Stimulated activated CD8-positive, alpha-beta memory T cell treated with anti-CD3 and anti-CD28 coated beads, Interleukin-4, amount 100 ng/mL, for 24 hours (primary cell): ENCODE data around the gene LARP4B.
"Not testable (repeated sequence)": the region's sequence is repeated elsewhere in the genome, so short reads cannot be mapped to it uniquely, and the experiment has no call there.

Experiments used
- DNase-seq: peaks from one replicate; pipeline ENCODE4 v3.0.0-alpha.2; 2020; ENCODE audit warnings: low read depth

The LARP4B gene

GRCh38 chr10:958106-958505 lies 26.6 kb upstream of the LARP4B start:
- no peak for DNase-seq

DNA sequence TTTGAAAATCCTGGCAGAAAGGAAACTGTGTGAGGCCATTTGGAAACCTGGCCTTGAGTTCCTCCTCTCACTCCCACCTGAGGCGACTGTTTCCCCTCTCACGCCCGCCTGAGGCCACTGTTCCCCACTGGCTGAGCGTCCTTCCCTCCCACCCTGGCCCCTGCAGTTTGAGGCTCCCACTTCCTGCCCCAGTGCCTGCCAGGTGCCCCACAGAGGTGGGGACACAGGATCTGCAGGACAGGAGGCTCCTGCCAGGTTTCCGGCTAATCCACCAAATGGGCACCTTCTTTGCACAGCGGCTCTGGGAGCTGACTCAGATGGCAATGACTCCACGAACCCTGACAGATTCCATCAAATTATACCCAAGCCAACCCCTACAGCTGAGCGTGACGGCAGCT lies 24.3 kb upstream of the LARP4B start:
- no peak for DNase-seq

- DNase-seq: no peak
These were observed 23.8 kb upstream of the LARP4B start for GRCh38 chr10:955127-955819.

GRCh38 chr10:954396-954795 lies 22.9 kb upstream of the LARP4B start:
- DNase-seq: no peak

DNA sequence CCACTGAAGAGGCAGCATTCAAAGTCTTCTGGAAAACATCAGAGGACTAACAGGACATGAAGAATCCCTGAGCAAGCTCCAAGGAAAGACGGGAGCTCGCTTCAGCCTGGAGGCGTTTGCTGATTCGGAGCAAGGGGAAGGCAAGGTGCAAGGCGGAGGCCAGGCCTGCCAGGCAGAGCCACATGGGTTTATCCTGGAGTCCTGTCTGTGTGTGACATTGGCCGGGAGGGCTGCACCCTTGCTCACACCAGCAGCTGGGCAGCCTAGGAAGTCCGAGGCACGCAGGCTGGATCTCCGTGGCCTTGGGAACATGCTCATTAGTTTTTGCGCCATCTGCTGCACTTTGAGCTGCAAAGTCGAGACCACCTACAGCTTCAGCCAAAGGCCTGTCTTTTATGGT lies 22.3 kb upstream of the LARP4B start:
- DNase-seq: no peak

DNA sequence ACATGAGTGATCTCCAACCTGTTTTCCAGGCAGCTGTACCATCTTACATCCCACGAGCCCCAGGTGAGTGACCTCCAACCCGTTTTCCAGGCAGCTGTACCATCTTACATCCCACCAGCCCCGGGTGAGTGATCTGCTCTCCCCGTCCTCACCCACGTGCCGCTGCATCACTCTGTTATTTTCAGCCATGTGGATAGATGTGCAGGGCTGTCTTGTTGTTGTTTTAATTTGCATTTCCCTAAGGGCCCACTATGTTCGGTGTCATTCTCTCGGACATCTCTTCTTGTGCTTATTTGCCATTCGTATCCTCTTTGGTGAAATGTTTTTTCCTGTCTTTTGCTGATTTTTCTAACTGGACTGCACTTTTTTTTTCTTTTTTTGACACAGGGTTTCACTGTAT lies 17.9 kb upstream of the LARP4B start:
- DNase-seq: no peak

- no peak for DNase-seq
These were observed 16.8 kb upstream of the LARP4B start for GRCh38 chr10:948347-948746.

DNA sequence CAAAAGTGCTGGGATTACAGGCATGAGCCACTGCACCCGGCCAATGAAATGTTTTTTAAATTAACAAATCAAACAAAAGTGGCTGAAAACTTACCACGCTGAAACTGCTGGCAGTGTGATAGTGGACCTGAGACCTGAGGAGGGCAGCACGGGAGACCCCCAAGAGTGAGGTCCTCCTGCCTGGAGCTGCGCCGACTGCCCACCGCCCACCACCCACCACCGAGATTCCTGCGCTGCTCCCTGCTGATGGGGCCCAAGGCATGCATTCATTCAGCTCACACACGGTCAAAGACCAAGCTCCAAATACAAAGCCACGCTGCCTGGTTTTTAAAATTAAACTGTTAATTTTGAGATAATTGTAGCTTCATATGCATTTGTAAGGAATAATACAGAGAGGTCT lies 16.4 kb upstream of the LARP4B start:
- no peak for DNase-seq

DNA sequence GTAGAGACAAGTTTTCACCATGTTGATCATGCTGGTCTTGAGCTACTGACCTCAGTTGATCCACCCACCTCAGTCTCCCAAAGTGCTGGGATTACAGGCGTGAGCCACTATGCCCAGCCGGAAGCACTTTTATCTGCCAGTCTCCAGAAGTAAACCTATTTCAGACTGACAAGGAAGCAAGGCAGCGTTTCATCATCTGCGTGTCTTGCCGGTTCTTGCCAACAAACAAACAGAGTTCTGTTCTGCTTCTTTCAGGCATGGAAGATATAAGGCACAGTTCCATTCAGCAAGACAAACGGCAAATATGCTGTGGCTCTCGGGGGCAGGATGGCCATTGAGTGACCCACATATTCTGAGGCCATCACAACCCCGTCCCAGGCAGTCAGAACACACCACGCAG lies 15.5 kb upstream of the LARP4B start:
- no peak for DNase-seq

DNA sequence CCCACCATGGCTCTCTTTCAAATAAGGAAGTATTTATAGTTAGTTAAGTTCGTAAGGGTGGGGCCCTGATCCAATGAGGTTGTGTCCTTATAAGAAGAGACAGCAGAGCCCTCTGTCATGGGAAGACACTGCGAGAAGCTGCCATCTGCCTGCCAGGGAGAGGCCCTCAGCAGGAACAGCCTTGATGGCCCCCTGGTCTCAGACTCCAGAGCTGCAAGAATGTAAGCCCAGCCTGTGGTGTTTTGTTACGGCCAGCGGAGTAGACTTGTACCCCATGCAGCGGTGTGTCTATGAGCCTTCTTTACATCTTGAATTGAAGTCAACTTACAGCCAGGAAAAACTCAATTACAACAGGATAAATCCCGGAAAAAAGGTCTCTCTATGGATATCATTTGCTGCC lies 14.3 kb upstream of the LARP4B start:
- DNase-seq: no peak

GRCh38 chr10:944034-944831 lies 12.7 kb upstream of the LARP4B start:
- DNase-seq: no peak

DNA sequence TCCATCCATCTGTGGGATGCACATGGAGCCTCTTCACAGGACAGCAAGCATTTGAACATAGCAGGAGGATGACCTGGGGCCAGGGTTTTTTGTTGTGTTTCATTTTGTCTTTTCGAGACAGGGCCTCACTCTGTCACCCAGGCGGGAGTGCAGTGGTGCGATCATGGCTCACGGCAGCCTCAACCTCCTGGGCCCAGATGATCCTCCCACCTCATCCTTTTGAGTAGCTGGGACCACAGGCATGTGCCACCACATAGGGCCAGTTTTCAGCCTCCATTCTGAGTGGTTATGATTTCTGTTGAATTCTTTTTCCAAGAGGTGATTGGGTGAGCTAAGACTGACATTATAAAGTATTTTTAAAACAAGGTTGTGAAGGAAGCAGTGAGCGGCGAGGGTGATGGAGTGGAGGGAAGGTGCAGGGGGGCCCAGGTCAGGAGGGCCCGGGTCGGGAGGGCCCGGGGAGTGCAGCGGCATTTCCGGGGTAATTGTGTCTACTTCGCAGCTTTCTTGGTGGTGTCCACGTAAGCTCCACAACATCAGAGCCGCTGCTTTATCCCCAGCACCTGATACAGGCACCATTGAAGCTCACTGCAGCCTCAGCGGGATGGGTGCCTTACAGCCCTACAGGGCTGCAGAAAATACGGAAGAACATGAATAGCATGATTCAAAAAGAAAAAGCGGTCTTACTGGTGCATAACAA lies 12.0 kb upstream of the LARP4B start:
- no peak for DNase-seq

- DNase-seq: no peak
These were observed 7.6 kb upstream of the LARP4B start for GRCh38 chr10:938941-939678.

DNA sequence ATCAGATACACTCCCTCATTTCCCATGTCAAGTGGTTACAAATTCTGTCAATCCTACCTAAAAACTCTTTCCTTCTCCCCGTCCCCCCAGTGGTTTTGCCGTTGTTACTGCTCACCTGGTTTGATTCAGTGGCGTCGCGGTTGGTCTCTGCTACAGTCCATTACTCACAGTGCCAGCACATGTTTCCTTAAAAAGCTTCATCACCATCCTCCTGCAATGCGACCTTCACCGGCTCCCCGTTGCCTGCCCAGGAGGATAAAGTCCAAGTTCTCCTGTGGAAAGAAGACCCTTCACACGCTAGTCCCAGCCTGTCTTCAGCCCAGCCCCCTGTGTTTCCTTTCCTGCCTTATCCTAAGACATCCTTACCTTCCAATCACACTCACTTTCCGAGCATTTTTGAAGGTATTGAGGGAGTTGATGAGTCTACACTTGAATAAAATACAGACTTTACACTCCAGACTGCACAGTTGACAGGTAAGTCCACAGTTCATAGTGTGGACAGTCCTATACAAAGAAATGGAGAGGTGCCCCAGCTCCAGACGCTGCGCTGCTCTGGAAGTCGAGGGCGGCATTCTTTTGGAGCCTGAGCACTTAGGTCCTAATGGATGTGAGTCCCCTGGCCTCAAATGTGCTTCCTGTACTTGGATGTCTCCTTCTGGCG lies 3.4 kb upstream of the LARP4B start:
- no peak for DNase-seq

DNA sequence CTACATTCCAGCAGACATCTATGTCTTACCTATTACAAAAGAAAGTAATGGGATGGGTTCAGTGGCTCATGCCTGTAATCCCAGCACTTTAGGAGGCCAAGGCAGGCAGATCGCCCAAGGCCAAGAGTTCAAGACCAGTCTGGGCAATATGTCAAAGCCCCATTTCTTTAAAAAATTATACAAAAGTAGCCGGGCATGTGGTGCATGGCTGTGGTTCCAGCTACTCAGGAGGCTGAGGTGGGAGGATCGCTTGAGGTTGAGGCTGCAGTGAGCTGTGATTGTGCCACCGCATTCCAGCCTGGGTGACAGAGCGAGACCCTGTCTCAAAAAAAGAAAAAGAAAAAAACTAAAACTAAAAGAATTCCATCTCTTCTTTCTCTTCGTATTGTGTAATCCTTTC lies 2.7 kb upstream of the LARP4B start:
- not testable (repeated sequence) for DNase-seq

DNA sequence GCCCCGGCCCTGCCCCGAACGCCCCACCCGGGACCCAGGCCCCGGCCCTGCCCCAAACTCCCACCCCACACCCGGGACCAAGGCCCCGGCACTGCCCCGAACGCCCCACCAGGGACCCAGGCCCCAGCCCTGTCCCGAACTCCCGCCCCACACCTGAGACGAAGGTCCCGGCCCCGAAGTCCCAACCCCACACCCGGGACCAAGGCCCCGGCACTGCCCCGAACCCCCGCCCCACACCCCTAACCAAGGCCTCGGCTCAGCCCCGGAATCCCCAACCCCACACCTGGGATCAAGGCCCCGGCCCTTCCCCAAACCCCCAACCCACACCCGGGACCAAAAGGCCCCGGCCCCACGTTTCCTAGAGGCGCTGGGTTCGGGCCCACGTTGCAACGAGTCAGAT lies 1.1 kb upstream of the LARP4B start:
- no peak for DNase-seq

DNA sequence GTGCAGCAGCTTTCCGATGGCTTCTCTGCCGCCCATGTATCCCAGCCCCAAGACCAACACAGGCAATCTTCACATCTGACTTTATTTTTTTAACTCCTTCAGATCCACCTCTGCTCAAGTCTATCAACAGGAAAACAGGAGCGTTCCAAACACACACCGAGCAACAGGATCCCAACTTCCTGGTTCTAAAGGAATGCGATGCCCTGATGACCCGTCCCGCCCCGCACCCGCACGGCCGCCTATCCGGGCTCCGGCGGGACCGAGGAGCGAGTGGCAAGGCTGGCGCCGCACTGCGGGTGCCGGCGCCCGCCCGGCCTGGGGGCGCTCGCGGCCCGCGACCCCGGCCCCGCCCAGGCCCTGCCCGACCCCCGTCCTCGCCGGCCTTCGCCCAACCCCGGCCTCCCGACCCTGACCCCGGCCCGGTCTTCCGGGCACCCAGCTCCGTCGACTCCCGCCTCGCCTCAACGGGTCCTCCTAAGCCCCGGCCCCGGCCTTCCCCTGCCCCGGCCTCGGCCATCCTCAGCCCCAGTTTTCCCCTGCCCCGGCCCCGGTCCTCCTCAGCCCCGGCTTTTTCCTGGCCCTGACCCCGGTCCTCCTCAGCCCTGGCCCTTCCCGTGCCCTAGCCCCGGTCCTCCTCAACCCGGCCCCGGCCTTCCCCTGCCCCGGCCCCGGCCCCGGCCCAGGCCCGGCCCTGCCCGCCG lies 730 bp downstream of the LARP4B start:
- no peak for DNase-seq

GRCh38 chr10:929960-930624 lies 1.4 kb downstream of the LARP4B start:
- DNase-seq: no peak

GRCh38 chr10:927131-927530 lies 4.4 kb downstream of the LARP4B start:
- no peak for DNase-seq

GRCh38 chr10:926075-926698 lies 5.3 kb downstream of the LARP4B start:
- no peak for DNase-seq
